Fibroblast of upper back skin (primary cell): Measurements from ENCODE around the gene CCDC34.

Source experiments
- DNase-seq: peaks from one replicate; pipeline ENCODE4 v3.0.0-alpha.2; 2013

The CCDC34 gene

GRCh38 chr11:27392278-27393114, 29.5 kb upstream of the CCDC34 start:
- peak; percentile 69 for DNase-seq

- no peak for DNase-seq
These were observed 28.5 kb upstream of the CCDC34 start for GRCh38 chr11:27391331-27392015.

DNA sequence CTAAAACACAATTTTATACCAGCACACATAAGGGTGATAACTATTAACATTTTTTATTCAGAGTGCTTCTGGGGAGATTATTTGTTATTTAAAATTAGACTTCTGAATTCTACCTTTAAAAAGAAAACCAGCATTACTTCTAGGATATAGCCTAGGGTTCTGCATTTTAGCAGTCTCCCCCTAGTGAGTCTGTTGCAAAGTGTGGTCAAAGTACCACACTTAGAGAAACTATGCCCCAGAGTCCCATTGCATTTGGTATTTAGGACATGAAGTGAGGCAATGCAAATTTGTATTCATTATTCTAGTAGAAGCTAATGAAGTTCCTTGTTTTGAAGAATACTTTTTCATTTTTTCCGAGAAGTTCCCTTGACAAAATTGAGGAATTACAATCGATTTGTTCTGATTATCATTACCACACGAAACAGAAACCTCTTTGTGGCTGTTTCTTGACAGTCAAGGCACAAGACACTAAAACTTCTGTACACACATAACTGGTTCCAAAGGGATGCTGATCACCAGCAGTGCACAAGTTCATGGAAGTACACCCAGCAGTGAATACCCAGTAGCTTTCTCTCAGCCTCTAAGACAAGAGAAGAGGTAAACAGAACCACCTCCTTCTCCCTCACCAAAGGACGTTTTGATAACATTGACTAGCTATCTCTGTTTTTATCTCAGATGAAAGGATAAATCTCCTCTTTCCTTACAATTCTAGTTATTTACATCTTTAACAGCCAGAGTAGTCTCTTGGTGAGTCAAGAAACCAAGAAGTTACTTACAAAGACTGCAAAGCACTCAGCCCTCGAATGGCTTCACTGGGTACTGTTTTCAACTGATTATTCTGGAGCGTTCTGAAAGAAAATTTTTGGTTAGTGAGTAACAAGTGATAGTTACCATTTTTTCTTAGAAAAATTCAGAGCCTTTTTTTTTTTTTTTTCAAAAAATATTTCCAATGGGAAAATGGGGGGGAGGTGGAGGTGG, 27.6 kb upstream of the CCDC34 start:
- peak; percentile 72 for DNase-seq

DNA sequence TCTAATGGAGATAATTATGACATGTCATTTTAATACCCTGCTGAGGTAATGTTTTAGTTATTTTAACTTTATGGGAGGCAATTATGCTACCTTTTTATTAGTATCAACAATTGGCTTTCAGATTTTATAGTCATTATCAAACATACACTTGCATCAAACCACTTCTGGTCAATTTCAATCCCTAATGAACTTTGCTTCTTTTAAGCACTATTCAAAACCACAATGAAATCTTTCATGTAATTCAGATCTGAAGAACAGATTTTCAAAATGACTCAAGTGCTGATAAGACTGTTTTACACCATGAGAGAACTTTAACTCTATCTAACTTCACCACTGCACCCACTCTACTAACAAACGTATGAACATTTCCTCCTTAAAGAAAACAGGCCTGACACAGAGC, 25.9 kb upstream of the CCDC34 start:
- DNase-seq: no peak

DNA sequence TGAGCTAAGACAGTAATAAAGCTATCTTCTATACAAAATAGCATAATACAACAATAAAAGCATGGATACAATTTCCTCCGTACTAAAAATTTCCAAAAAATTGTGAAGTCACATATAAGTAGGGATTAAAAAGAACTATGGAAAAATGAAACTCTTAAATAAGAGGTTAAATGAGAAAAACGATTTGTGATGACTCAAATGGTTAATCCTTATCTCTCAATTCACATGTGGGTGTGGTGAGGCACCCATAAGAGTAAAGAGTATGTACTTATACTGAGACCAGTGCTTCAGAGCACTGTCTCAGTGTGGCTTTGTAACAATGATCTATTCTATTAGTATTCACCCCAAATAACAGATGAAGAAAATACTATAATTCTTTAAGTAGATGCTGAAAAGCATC, 25.0 kb upstream of the CCDC34 start:
- DNase-seq: no peak

DNA sequence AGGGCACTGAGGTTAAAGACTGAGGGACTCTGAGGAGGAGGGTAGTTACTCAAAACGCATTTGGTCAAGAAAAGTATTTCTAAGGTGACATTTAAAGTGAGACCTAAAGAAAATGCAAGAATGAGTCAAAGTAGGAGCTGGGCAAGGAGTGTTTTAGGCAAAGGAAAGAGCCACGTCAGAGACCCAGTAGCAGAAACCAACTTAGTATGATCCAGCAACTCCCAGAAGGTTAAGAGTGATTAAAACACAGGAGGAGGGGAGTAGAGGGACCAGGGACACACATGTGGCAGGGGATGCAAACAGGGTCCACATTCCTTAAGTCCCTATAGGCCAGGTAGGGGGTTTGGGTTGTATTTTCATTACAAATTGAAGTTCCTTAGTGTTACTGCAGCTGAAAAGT, 24.3 kb upstream of the CCDC34 start:
- no peak for DNase-seq

DNA sequence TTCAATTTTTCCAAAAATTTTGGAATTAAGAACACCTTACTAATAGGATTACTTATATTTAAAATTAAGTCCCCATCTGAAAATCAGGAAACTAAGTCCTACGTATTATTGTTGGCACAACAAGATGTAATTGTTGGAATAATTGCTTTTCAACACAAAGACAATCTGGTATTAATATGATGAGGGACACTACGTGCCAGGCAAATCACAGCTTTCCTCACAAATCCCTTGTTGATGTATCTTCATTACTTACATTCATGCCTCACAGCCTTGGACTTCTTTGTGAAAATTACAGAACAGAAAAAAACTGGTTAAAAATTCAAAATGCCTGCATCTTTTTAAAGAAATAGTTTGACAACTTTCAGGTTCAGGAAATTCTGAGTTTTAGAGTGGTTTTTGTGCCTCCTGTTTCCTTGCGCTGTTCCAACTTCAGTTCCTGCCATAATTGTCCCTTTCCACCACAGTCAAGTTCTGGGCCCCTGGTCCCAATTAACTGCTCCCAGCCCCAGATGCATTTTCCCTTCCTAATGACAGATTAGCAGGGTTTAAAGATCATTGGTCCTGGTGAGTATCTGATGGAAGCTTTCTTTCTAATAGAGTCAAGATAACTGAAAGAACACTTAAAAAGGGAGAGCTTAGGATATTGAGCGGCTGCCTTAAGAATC, 23.3 kb upstream of the CCDC34 start:
- no peak for DNase-seq

DNA sequence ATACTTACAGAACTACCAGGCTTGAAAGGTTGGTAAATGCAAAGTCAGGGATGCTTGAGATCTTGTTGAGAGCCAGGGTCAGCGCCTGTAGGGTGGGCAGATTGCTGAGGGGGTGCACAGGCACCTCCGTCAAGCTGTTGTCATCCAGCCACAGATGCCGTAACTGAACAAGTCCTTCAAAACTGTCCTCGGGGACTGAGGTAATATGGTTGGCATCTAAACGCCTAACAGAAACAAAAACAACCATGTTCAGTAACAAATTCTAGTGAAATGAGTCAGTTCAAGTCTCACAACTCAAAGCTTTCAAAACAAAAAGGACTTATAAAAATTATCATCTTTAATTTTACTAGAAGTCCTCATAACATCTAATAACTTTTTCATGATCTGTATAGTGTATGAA, 22.2 kb upstream of the CCDC34 start:
- peak; percentile 73 for DNase-seq

DNA sequence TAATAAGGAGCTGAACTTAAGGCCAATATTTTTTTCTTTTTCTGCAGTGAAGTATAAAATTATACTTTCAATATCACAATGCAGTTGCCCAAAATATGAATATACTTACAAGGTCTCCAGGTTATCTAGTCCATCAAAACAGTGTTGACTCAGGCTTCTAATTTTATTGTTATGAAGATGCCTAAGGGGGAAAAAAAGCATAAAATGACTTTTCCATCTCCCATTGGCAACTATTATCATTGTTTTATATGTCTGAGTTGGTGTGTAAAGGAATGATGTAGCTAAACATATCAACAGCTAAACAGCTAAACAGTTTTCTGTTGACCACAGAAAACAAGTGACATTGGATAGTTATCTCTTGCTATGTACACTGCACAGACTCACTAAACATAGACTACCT, 21.2 kb upstream of the CCDC34 start:
- DNase-seq: no peak

- DNase-seq: no peak
These were observed 20.6 kb upstream of the CCDC34 start for GRCh38 chr11:27383645-27384044.

- no peak for DNase-seq
These were observed 18.2 kb upstream of the CCDC34 start for GRCh38 chr11:27381238-27381666.

GRCh38 chr11:27380771-27381170, 17.8 kb upstream of the CCDC34 start:
- DNase-seq: no peak

GRCh38 chr11:27379449-27379848, 16.4 kb upstream of the CCDC34 start:
- no peak for DNase-seq

DNA sequence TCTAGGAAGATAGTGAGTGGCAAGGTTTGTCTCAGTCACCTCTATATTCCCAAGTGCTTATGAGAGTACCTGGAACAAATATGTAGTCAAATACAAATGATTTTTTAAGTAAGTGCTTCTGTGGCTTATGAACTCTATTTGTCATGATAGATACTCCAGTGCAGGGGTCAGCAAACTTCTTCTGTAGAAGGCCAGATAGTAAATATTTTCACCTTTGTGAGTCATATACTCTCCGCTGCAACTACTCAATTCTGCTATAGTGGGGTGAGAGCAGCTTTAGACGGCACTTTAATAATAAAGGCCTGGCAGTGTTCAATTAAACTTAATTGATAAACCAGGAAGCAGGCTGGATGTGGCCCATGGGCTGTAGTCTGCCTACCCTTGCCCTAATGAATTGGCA, 12.4 kb upstream of the CCDC34 start:
- DNase-seq: no peak

DNA sequence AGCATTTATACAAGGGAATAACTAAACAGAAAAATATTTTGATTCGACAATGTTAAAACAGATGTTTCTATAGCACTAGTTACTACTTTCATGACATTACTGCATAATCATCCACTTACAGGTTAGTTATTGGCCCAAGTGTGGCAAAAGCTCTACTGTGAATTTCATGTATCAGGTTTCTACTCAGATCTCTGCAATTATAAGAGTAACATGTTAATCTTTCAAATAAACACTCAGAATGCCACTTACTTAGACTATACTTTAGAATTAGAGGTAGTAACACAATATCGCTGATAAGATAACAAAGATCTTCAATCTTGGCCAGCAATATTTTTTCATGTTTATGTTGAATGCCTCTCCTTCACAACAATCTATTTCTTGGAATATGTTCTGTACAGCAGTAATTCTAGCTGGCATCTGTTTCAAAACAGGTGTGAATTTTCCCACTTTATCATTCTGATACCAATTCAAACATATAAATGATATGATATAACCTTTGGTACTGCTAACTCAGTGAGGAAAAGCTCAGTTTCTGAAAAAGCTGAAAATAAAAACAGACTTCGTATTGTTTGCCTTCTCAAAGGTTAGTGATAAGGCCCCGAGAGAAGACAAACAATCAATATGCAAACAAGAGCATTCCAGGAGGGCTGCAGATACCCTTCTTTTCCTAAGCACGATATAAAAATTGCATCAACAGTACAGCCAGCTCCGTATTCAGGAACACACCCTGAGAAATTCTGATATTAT, 11.0 kb upstream of the CCDC34 start:
- DNase-seq: no peak

DNA sequence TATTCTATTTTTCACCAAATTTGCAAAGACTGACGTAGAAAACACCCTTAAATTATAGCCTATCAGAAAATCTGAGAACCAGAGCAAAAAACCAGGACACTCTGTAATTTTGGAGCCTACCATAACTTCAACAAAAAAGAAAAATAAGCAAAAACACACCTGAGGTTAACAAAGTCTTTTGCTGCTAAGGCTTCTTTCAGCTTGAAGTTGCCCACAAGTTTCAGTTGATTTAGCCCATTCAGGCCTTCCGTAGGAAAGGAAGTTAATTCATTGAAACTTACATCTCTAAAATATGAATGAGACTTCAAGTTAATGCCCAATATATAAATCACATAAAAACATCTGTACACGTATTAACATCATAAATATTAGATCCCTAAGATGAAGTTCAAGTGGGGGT, 10.4 kb upstream of the CCDC34 start:
- no peak for DNase-seq

- DNase-seq: no peak
These were observed 9.1 kb upstream of the CCDC34 start for GRCh38 chr11:27372164-27372563.

DNA sequence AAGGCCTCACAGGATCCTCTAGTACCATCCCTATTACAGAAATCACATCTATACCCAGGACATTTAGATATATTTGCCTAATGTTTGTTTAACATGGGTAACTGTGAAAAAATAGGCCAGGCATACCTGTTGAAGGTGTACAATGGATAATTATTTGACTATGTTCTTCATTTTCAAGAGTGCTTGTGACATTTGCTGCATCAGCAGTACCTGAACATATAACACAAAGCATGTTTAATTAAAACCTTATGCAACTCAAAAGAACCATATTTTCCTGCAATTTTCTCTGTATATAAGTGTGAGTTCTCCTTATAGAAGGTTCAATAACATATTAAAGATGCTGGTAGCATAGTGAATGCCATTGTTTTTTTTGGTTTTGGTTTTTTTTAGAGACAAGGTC, 8.5 kb upstream of the CCDC34 start:
- no peak for DNase-seq

- DNase-seq: peak; percentile 43
These were observed 7.4 kb upstream of the CCDC34 start for GRCh38 chr11:27370374-27370773.

- no peak for DNase-seq
These were observed 4.9 kb upstream of the CCDC34 start for GRCh38 chr11:27367881-27368280.

GRCh38 chr11:27363576-27364117, 632 bp upstream of the CCDC34 start:
- no peak for DNase-seq
